Panc1 (cell line): ENCODE measurements around the gene SRRM3. TPM values are rescaled to one million over a fixed set of nuclear protein-coding genes. Genes with fewer than 3 reads are reported as not detected.

ENCODE experiments used
- ATAC-seq: fragments of 200-7000 bp; cut with Tn5 transposase; 2 replicates; pipeline ENCODE4 v1.9.1; 2020; ENCODE audit warnings: mild to moderate bottlenecking, moderate library complexity
- BruUV-seq: library from RNA; stranded (reverse); fragments of 400-500 nt; replicated peaks from 2 replicates; lab custom pipeline; 2021; lab: Mats Ljungman, UMichigan
- CTCF ChIA-PET: fragments of 300-600 bp; sonication (Branson Sonifier 250); formaldehyde crosslinking; loops from one replicate; lab custom pipeline; 2022; ENCODE audit warnings: antibody characterized with exemption; lab: Charles Lee
- POLR2A ChIA-PET: fragments of 300-600 bp; sonication (Branson Sonifier 250); formaldehyde crosslinking; loops from one replicate; lab custom pipeline; 2022; ENCODE audit warnings: antibody characterized with exemption; lab: Charles Lee
- DNase-seq: peaks from one replicate; pipeline ENCODE4 v3.0.0-alpha.2; 2010; ENCODE audit warnings: low read depth, low spot score
- H3K27ac ChIP-seq: 2 replicates; pipeline ENCODE4 v1.5.1; 2011; ENCODE audit warnings: mild to moderate bottlenecking, low read length, inconsistent platforms
- H3K27me3 ChIP-seq: fragments of 200-500 bp; sonication (Bioruptor generic); 2 replicates; pipeline ENCODE4 v1.6.0; 2014; ENCODE audit warnings: low read length, inconsistent platforms; ENCODE audit not compliant: control insufficient read depth, insufficient read depth
- H3K36me3 ChIP-seq: fragments of 200-500 bp; sonication (Bioruptor generic); 2 replicates; pipeline ENCODE4 v1.5.1; 2014; ENCODE audit warnings: inconsistent platforms, mild to moderate bottlenecking, low read length, moderate library complexity; ENCODE audit not compliant: control insufficient read depth, insufficient read depth
- H3K4me1 ChIP-seq: 2 replicates; pipeline ENCODE4 v1.5.1; 2011; ENCODE audit warnings: inconsistent platforms, mild to moderate bottlenecking, low read length, moderate library complexity; ENCODE audit not compliant: control insufficient read depth, insufficient read depth
- H3K4me3 ChIP-seq, 2 experiments: 2 replicates each; pipeline ENCODE4 v1.5.1; 2011 to 2012; ENCODE audit warnings: low read depth in 2 of 2, low read length in 2 of 2, mild to moderate bottlenecking in 2 of 2, inconsistent platforms in 1 of 2, moderate library complexity in 1 of 2
- H3K9me3 ChIP-seq: fragments of 200-500 bp; sonication (Bioruptor generic); 2 replicates; pipeline ENCODE4 v1.5.1; 2014; ENCODE audit warnings: low read depth, mild to moderate bottlenecking, inconsistent platforms, low read length, moderate library complexity; ENCODE audit not compliant: control insufficient read depth, insufficient read depth
- POLR2AphosphoS5 ChIP-seq: IDR thresholded peaks from 2 replicates; pipeline ENCODE4 v1.6.1; 2012; ENCODE audit warnings: mild to moderate bottlenecking, low read depth, low read length, moderate library complexity
- SIN3A ChIP-seq: IDR thresholded peaks from 2 replicates; pipeline ENCODE4 v1.6.1; 2012; ENCODE audit warnings: low read depth, mild to moderate bottlenecking, low read length, moderate library complexity, borderline replicate concordance; ENCODE audit not compliant: insufficient read depth
- TCF7L2 ChIP-seq: IDR thresholded peaks from 2 replicates; pipeline ENCODE4 v1.6.1; 2011; ENCODE audit warnings: mild to moderate bottlenecking, low read depth, low read length, inconsistent platforms
- in situ Hi-C: cut with HindIII; loops from 2 replicates; pipeline ENCODE4 v1.10.0; 2016; ENCODE audit warnings: low sequenced_read_pairs, low pct_unique_long_range_greater_than_20kb
- intact Hi-C: fragments of 100-400 bp; cut with micrococcal nuclease; formaldehyde crosslinking; loops from one replicate; pipeline ENCODE4 v1.10.0; 2022; ENCODE audit not compliant: unreplicated experiment
- total RNA-seq: library from RNA; stranded (reverse); gene quantifications from one replicate; pipeline ENCODE4 v1.2.1, GENCODE V29; 2021; ENCODE audit not compliant: unreplicated experiment
- TF ChIP-seq, protein P1 (sequence below): fragments of 450-650 bp; IDR thresholded peaks from 2 replicates; pipeline ENCODE4 v1.5.1; 2017; ENCODE audit warnings: mild to moderate bottlenecking
- TF ChIP-seq, protein P2 (sequence below), 2 experiments: IDR thresholded peaks; 2 replicates each; pipeline ENCODE4 v1.6.1; 2011 to 2012; ENCODE audit warnings: low read depth in 2 of 2, control low read depth in 1 of 2, low read length in 1 of 2, mild to moderate bottlenecking in 1 of 2, moderate library complexity in 1 of 2; ENCODE audit not compliant: insufficient read depth in 1 of 2

Gene SRRM3
- total RNA-seq, 1 experiment from 2014 or later = 8.5 TPM

DNA sequence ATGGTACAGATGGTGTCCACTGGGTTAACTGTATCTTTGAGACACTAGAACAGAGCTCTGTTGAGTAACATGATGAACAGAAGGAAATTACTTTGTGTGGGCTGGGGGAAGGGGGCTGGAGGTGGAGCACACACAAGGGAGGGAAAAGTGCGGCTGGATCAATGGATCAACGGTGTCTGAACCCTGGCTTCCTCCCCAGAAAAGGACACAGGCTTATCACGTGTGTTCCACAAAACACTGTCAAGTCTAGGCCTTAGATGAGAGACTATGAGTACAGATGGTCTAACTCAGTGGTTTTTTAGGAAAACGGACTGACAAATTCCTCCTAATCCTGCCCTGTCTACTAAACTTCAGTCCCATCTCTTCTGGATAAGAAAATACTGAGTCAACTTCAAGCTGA is 128.6 kb downstream of the SRRM3 start:
- H3K9me3 ChIP-seq = no peaks in the 10 kb centered on the region
- peaks cover 23% of the 10 kb centered on the region for H3K4me1 ChIP-seq
- DNase-seq (no peak), ATAC-seq (no peak)
- BruUV-seq = no TSS peak
- TF ChIP-seq SIN3A (no peak), POLR2AphosphoS5 (no peak), TCF7L2 (no peak)
- TF ChIP-seq, protein P1, sequence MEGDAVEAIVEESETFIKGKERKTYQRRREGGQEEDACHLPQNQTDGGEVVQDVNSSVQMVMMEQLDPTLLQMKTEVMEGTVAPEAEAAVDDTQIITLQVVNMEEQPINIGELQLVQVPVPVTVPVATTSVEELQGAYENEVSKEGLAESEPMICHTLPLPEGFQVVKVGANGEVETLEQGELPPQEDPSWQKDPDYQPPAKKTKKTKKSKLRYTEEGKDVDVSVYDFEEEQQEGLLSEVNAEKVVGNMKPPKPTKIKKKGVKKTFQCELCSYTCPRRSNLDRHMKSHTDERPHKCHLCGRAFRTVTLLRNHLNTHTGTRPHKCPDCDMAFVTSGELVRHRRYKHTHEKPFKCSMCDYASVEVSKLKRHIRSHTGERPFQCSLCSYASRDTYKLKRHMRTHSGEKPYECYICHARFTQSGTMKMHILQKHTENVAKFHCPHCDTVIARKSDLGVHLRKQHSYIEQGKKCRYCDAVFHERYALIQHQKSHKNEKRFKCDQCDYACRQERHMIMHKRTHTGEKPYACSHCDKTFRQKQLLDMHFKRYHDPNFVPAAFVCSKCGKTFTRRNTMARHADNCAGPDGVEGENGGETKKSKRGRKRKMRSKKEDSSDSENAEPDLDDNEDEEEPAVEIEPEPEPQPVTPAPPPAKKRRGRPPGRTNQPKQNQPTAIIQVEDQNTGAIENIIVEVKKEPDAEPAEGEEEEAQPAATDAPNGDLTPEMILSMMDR = no peak
- TF ChIP-seq, protein P2, sequence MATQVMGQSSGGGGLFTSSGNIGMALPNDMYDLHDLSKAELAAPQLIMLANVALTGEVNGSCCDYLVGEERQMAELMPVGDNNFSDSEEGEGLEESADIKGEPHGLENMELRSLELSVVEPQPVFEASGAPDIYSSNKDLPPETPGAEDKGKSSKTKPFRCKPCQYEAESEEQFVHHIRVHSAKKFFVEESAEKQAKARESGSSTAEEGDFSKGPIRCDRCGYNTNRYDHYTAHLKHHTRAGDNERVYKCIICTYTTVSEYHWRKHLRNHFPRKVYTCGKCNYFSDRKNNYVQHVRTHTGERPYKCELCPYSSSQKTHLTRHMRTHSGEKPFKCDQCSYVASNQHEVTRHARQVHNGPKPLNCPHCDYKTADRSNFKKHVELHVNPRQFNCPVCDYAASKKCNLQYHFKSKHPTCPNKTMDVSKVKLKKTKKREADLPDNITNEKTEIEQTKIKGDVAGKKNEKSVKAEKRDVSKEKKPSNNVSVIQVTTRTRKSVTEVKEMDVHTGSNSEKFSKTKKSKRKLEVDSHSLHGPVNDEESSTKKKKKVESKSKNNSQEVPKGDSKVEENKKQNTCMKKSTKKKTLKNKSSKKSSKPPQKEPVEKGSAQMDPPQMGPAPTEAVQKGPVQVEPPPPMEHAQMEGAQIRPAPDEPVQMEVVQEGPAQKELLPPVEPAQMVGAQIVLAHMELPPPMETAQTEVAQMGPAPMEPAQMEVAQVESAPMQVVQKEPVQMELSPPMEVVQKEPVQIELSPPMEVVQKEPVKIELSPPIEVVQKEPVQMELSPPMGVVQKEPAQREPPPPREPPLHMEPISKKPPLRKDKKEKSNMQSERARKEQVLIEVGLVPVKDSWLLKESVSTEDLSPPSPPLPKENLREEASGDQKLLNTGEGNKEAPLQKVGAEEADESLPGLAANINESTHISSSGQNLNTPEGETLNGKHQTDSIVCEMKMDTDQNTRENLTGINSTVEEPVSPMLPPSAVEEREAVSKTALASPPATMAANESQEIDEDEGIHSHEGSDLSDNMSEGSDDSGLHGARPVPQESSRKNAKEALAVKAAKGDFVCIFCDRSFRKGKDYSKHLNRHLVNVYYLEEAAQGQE (IDR thresholded peaks at IDR 0.05; ENCODE audit: insufficient read depth in 1 of 2, low read depth in 2 of 2, low read length in 1 of 2) = no peak
- CTCF ChIA-PET = no interaction called here
- H3K36me3 ChIP-seq = peaks cover 36% of the 10 kb centered on the region
- H3K4me3 ChIP-seq = no peak overlapping the region
- in situ Hi-C loops (no loop called here), intact Hi-C loops (no loop called here)
- no peaks in the 10 kb centered on the region for H3K27me3 ChIP-seq
- POLR2A ChIA-PET = no interaction called here
- no peak overlapping the region for H3K27ac ChIP-seq

DNA sequence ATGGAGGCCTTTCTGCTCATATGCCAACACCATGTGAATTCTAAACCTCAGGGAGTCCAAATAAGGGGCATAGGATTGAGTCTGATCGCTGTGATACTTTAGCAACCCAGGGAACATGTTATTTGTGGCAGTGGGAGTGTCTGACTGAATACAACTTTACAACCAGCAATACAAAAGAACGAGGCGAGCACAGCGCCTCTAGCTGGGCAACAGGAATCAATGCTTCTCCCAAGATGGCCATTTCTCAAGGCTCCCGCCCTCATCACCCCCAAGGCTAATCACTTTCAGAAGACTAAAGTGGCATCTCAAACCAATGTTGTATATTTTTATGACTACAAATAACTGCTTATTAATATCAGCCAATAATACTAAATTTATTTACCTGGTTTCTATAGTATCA is 129.0 kb downstream of the SRRM3 start:
- no peak overlapping the region for H3K27ac ChIP-seq
- no peaks in the 10 kb centered on the region for H3K9me3 ChIP-seq
- peaks cover 23% of the 10 kb centered on the region for H3K4me1 ChIP-seq
- CTCF ChIA-PET = interaction anchor here (0.6 kb wide), 1 partner anchor 14 kb away, joined by 3 read pairs; no protein-coding TSS in a partner anchor
- no peak for TF ChIP-seq TCF7L2
- TF ChIP-seq, protein P1 = no peak; the same call in 1 of the 2 replicates
- TF ChIP-seq, protein P2 (IDR thresholded peaks at IDR 0.05; ENCODE audit: insufficient read depth in 1 of 2, low read depth in 2 of 2, low read length in 1 of 2) = no peak
- TF ChIP-seq SIN3A = no peak
- no peak for TF ChIP-seq POLR2AphosphoS5
- no TSS peak for BruUV-seq
- no peaks in the 10 kb centered on the region for H3K27me3 ChIP-seq
- H3K36me3 ChIP-seq = peaks cover 36% of the 10 kb centered on the region
- no peak for ATAC-seq
- POLR2A ChIA-PET = no interaction called here
- intact Hi-C loops = no loop called here
- DNase-seq = no peak
- no peak overlapping the region for H3K4me3 ChIP-seq
- in situ Hi-C loops = no loop called here
